Ovary (tissue), 3 donors: ENCODE data around the gene PRDM16.

Source experiments
- EP300 ChIP-seq: sonication (generic); formaldehyde crosslinking; IDR thresholded peaks from one replicate; pipeline ENCODE4 v1.6.1; 2017; ENCODE audit warnings: antibody characterized with exemption
- TF ChIP-seq, protein P1 (sequence below), 3 donors: fragments of 450-650 bp in 2 of 3; fragments of 200-600 bp in 1 of 3; IDR thresholded peaks; one replicate each; pipeline versions ENCODE4 v1.5.1 to v1.8.0; 2016 to 2022; ENCODE audit warnings: antibody characterized with exemption in 3 of 3, mild to moderate bottlenecking in 1 of 3
- donor health status: DM: no; HTN: no; CAD: no.

DNA sequence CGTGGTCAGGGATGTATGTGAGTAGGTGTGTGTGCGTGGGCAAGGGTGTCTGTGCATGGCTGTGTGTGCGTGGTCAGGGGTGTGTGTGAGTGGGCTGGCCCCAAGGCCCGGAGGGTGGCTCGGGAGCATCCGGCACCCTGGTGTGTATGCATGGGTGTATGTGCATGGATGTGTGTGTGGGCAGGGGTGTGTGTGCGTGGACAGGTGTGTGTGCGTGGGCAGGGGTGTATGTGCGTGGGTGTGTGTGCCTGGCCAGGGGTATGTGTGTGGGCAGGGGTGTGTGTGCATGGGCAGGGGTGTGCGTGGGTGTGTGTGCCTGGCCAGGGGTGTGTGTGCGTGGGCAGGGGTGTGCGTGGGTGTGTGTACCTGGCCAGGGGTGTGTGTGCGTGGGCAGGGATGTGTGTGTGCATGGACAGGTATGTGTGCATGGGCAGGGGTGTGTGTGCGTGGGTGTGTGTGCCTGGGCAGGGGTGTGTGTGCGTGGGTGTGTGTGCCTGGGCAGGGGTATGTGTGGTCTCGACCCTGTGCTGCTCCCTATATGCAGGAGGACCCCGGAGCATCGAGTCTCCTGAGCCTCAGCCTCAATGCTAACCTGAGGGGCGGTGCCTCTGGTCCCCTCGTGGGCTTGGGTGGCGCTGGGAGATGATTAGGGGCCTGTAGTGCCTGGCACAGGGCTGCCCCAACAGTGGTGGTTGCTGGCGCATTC is 401.8 kb downstream of the PRDM16 start:
- TF ChIP-seq, protein P1, sequence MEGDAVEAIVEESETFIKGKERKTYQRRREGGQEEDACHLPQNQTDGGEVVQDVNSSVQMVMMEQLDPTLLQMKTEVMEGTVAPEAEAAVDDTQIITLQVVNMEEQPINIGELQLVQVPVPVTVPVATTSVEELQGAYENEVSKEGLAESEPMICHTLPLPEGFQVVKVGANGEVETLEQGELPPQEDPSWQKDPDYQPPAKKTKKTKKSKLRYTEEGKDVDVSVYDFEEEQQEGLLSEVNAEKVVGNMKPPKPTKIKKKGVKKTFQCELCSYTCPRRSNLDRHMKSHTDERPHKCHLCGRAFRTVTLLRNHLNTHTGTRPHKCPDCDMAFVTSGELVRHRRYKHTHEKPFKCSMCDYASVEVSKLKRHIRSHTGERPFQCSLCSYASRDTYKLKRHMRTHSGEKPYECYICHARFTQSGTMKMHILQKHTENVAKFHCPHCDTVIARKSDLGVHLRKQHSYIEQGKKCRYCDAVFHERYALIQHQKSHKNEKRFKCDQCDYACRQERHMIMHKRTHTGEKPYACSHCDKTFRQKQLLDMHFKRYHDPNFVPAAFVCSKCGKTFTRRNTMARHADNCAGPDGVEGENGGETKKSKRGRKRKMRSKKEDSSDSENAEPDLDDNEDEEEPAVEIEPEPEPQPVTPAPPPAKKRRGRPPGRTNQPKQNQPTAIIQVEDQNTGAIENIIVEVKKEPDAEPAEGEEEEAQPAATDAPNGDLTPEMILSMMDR (IDR thresholded peaks at IDR 0.05): no peak
- TF ChIP-seq EP300: no peak
